GM12878 (cell line): ENCODE data around the gene HIVEP3.

Source experiments
- ASH2L ChIP-seq: fragments of 300-600, 200-600 bp; sonication (generic); IDR thresholded peaks from 2 replicates; pipeline ENCODE4 v1.6.1; 2017; ENCODE audit warnings: low read depth, mild to moderate bottlenecking, borderline replicate concordance
- ATF2 ChIP-seq: IDR thresholded peaks from 2 replicates; pipeline ENCODE4 v1.6.1; 2012; ENCODE audit warnings: low read length, inconsistent platforms
- CHD2 ChIP-seq: IDR thresholded peaks from 2 replicates; pipeline ENCODE4 v1.6.1; 2011; ENCODE audit warnings: low read depth, low read length, improper control_type of control experiment, borderline replicate concordance
- CTCF ChIP-seq, 3 experiments: IDR thresholded peaks in 2 of 3; conservative IDR thresholded peaks in 1 of 3; 2 replicates each; pipeline ENCODE4 v1.5.1; 2011; ENCODE audit warnings: low read depth in 3 of 3, low read length in 3 of 3, mild to moderate bottlenecking in 3 of 3, control low read depth in 2 of 3, moderate library complexity in 2 of 3, inconsistent platforms in 1 of 3, mixed read lengths in 1 of 3; ENCODE audit not compliant: control insufficient read depth in 2 of 3, insufficient read depth in 1 of 3; ENCODE audit errors: extremely low read depth in 1 of 3
- ELK1 ChIP-seq: IDR thresholded peaks from 2 replicates; pipeline ENCODE4 v1.6.1; 2012; ENCODE audit warnings: low read depth, low read length, improper control_type of control experiment
- EZH2 ChIP-seq: IDR thresholded peaks from 2 replicates; pipeline ENCODE4 v1.6.1; 2012; ENCODE audit warnings: low read depth, mild to moderate bottlenecking, control low read depth, inconsistent platforms, low read length, borderline replicate concordance; ENCODE audit not compliant: control insufficient read depth
- IRF3 ChIP-seq: fragments of 450-650 bp; IDR thresholded peaks from 2 replicates; pipeline ENCODE4 v1.6.1; 2014; ENCODE audit warnings: mild to moderate bottlenecking
- MAX ChIP-seq: IDR thresholded peaks from 2 replicates; pipeline ENCODE4 v1.6.1; 2012; ENCODE audit warnings: low read depth, low read length, improper control_type of control experiment
- RCOR1 ChIP-seq: conservative IDR thresholded peaks from 2 replicates; pipeline ENCODE4 v1.6.1; 2012; ENCODE audit warnings: low read depth, low read length, improper control_type of control experiment
- SRF ChIP-seq, 2 experiments: IDR thresholded peaks; 2 replicates each; pipeline ENCODE4 v1.6.1; 2011; ENCODE audit warnings: low read depth in 2 of 2, low read length in 2 of 2, mild to moderate bottlenecking in 1 of 2, moderate library complexity in 1 of 2
- SUPT20H ChIP-seq: IDR thresholded peaks from 2 replicates; pipeline ENCODE4 v1.6.1; 2011; ENCODE audit warnings: low read depth, mild to moderate bottlenecking, low read length, moderate library complexity, borderline replicate concordance; ENCODE audit not compliant: control insufficient read depth
- YY1 ChIP-seq: IDR thresholded peaks from 2 replicates; pipeline ENCODE4 v1.6.1; 2011; ENCODE audit warnings: low read depth, mild to moderate bottlenecking, low read length
- ZNF24 ChIP-seq: fragments of 450-650 bp; IDR thresholded peaks from 2 replicates; pipeline ENCODE4 v1.6.1; 2017; ENCODE audit warnings: antibody characterized with exemption, mild to moderate bottlenecking

GRCh38 chr1:41673378-41673777 is 245.3 kb downstream of the HIVEP3 start:
- no peak for TF ChIP-seq IRF3
- no peak for TF ChIP-seq MAX
- TF ChIP-seq ZNF24: no peak
- no peak; the same call in 1 of the 2 replicates for TF ChIP-seq ATF2
- TF ChIP-seq ASH2L: no peak
- TF ChIP-seq CTCF (IDR thresholded peaks at IDR 0.05 in 2 of 3, conservative IDR thresholded peaks at IDR 0.05 in 1 of 3; ENCODE audit: control insufficient read depth in 2 of 3, extremely low read depth in 1 of 3, insufficient read depth in 1 of 3, low read depth in 3 of 3, low read length in 3 of 3): no peak
- TF ChIP-seq EZH2: no peak
- TF ChIP-seq SRF (IDR thresholded peaks at IDR 0.05; ENCODE audit: low read depth in 2 of 2, low read length in 2 of 2): no peak
- no peak for TF ChIP-seq YY1
- TF ChIP-seq RCOR1: no peak
- TF ChIP-seq ELK1: no peak
- no peak for TF ChIP-seq SUPT20H
- TF ChIP-seq CHD2: no peak
